ACC112 (cell line): ENCODE measurements around the gene BCO2.

Experiments used
- H2AFZ ChIP-seq: fragments of 200-600 bp; sonication (generic); one replicate; pipeline ENCODE4 v1.6.0; 2017; ENCODE audit warnings: antibody characterized with exemption, low read length; ENCODE audit not compliant: unreplicated experiment
- H3K27ac ChIP-seq: fragments of 200-600 bp; sonication (generic); 2 replicates; pipeline ENCODE4 v1.5.1; 2014; ENCODE audit warnings: low read depth, mild to moderate bottlenecking, antibody characterized with exemption, low read length, moderate library complexity
- H3K27me3 ChIP-seq: fragments of 200-600 bp; sonication (generic); 2 replicates; pipeline ENCODE4 v1.6.1; 2014; ENCODE audit warnings: mild to moderate bottlenecking, antibody characterized with exemption, low read length, moderate library complexity, mixed read lengths; ENCODE audit not compliant: insufficient read depth
- H3K36me3 ChIP-seq: fragments of 200-600 bp; sonication (generic); 2 replicates; pipeline ENCODE4 v1.6.1; 2016; ENCODE audit warnings: mild to moderate bottlenecking, antibody characterized with exemption, low read length, moderate library complexity, mixed read lengths; ENCODE audit not compliant: insufficient read depth
- H3K4me1 ChIP-seq: fragments of 200-600 bp; sonication (generic); one replicate; pipeline ENCODE4 v1.6.1; 2016; ENCODE audit warnings: low read length, mixed read lengths; ENCODE audit not compliant: insufficient read depth, unreplicated experiment, control insufficient read depth
- H3K4me3 ChIP-seq: fragments of 200-600 bp; sonication (generic); 2 replicates; pipeline ENCODE4 v1.5.1; 2014; ENCODE audit warnings: mild to moderate bottlenecking, low read depth, low read length
- H3K79me2 ChIP-seq: fragments of 200-600 bp; sonication (generic); one replicate; pipeline ENCODE4 v1.6.0; 2016; ENCODE audit warnings: low read length; ENCODE audit not compliant: control insufficient read depth, unreplicated experiment, insufficient read depth

BCO2 gene

DNA sequence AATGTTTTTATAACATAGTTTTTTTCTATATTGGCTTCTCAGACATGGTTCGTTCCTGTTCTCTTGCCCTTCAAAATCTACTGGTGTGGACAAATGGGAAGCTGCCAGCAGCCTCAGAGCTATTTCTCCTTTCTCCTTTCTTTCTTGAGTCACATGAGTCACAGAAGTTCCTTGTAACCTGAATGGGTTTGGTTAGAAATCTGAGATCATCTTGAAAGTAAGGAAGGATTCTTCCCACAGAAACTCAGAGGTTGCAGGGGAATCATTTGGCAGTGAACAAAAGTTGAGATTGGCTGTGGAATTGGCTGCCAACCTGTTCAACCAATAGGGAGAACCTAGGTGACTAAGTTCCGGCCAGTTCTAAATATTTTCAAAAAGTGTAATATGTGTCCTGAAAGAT, 72.9 kb downstream of the BCO2 start:
- Histone ChIP-seq H3K27me3 (no peaks in the 10 kb centered on the region), H3K4me1 (no peaks in the 10 kb centered on the region), H3K79me2 (no peaks in the 10 kb centered on the region), H3K36me3 (peaks cover 5% of the 10 kb centered on the region), H2AFZ (no peak overlapping the region), H3K4me3 (no peak overlapping the region), H3K27ac (no peak overlapping the region)

DNA sequence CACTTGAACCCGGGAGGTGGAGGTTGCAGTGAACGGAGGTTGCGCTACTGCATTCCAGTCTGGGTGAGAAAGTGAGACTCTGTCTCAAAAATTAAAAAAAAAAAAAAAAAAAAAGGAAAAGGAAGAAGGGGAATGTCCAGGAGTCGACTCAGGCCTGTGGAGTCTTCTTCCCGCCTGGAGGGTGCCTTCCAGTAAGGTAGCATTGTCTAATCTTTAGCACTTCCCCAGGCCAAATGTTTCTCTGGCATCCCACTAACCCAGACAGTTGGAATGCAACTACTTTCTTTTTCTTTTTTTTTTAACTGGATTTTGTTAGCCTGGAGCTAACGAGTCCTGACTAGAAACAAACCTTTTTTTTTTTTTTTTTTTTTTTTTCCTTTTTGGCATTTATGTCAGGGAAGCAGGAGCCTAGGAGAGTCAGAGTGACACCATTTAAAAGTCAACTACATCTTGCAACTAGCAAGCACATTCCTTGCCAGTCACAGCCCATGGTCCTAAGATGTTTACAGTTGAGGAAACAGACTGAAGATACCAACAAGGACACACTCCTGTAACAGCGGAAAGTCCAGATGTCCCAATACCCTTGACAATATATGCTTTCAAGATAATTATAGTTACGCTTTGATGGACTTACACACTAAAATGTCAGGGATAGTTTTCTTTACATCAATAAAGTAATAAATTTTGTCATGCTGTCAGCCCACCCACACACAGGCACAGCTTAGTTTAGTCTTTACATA, 74.7 kb downstream of the BCO2 start:
- H3K36me3 ChIP-seq, result no peaks in the 10 kb centered on the region
- H3K27me3 ChIP-seq, result no peaks in the 10 kb centered on the region
- no peak overlapping the region for H2AFZ ChIP-seq
- H3K4me1 ChIP-seq, result peaks cover 3% of the 10 kb centered on the region
- no peak overlapping the region for H3K27ac ChIP-seq
- H3K79me2 ChIP-seq, result no peaks in the 10 kb centered on the region
- H3K4me3 ChIP-seq, result no peak overlapping the region

- H2AFZ ChIP-seq, result no peak overlapping the region
- H3K36me3 ChIP-seq, result no peaks in the 10 kb centered on the region
- H3K79me2 ChIP-seq, result no peaks in the 10 kb centered on the region
- no peak overlapping the region for H3K27ac ChIP-seq
- no peaks in the 10 kb centered on the region for H3K27me3 ChIP-seq
- no peak overlapping the region for H3K4me3 ChIP-seq
- peaks cover 10% of the 10 kb centered on the region for H3K4me1 ChIP-seq
These were observed 78.4 kb downstream of the BCO2 start for GRCh38 chr11:112253605-112254242.

GRCh38 chr11:112255067-112255720, 79.9 kb downstream of the BCO2 start:
- Histone ChIP-seq H3K36me3 (no peaks in the 10 kb centered on the region), H3K4me1 (peaks cover 10% of the 10 kb centered on the region), H3K27ac (peak overlapping the region; percentile 56; the same call in 1 of the 2 replicates), H2AFZ (peak overlapping the region; percentile 69), H3K4me3 (no peak overlapping the region), H3K79me2 (no peaks in the 10 kb centered on the region), H3K27me3 (no peaks in the 10 kb centered on the region)

- no peak within 1 kb of the TSS for H2AFZ ChIP-seq
- H3K27me3 ChIP-seq, result no peaks in the 10 kb centered on the region
- no peaks in the 10 kb centered on the region for H3K36me3 ChIP-seq
- H3K4me1 ChIP-seq, result peaks cover 4% of the 10 kb centered on the region
- H3K27ac ChIP-seq, result no peak within 1 kb of the TSS
- no peaks in the 10 kb centered on the region for H3K79me2 ChIP-seq
- H3K4me3 ChIP-seq, result no peak within 1 kb of the TSS
These were observed 85.2 kb downstream of the BCO2 start, which contains the start of gene PLET1 for GRCh38 chr11:112260490-112260889. TSS of gene PLET1 (minus strand) at chr11:112260860. CDS start at chr11:112260589, 271 bp downstream.

DNA sequence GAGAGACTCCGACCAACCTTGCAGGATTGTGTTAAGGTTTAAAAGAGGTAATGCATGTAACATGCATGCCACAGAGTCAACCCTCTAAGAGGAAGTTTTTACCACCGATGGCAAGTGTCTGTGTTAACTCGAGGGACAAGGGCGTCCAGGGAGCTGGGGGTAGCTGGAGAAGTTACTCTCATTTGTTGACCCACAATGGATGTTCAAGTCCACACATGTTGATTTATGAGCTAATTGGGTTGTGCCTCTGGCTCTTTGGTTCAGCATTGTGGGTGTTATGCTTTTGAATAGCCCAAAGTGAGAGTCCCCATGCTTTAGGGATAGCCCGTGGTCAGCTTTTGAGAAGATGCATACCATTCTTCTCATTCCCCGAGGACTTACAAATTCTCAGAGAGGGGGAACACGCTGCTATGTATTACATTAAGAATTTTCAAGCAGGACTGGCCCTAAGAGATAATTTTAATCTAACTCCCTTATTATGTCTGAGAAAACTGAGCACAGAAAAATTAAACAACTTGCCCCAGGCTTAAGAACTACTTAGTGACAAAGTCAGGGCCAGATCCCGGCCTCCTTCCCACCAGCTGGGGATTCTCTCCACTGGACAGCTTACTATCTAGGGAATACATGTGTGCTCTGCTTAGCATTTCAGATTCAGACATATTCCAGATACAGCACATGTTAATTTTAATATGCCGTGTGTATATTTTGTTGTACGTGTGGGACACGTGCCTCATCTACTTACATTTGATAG, 90.5 kb downstream of the BCO2 start:
- no peaks in the 10 kb centered on the region for H3K4me1 ChIP-seq
- no peaks in the 10 kb centered on the region for H3K79me2 ChIP-seq
- no peaks in the 10 kb centered on the region for H3K36me3 ChIP-seq
- H3K27me3 ChIP-seq, result no peaks in the 10 kb centered on the region
- no peak overlapping the region for H3K27ac ChIP-seq
- no peak overlapping the region for H2AFZ ChIP-seq
- H3K4me3 ChIP-seq, result no peak overlapping the region

- no peaks in the 10 kb centered on the region for H3K4me1 ChIP-seq
- H3K36me3 ChIP-seq, result no peaks in the 10 kb centered on the region
- no peaks in the 10 kb centered on the region for H3K27me3 ChIP-seq
- no peaks in the 10 kb centered on the region for H3K79me2 ChIP-seq
- H3K27ac ChIP-seq, result no peak overlapping the region
- no peak overlapping the region for H3K4me3 ChIP-seq
- H2AFZ ChIP-seq, result no peak overlapping the region
These were observed 91.1 kb downstream of the BCO2 start for GRCh38 chr11:112266410-112266778.

- no peaks in the 10 kb centered on the region for H3K4me1 ChIP-seq
- H2AFZ ChIP-seq, result no peak overlapping the region
- no peaks in the 10 kb centered on the region for H3K27me3 ChIP-seq
- H3K4me3 ChIP-seq, result no peak overlapping the region
- H3K36me3 ChIP-seq, result no peaks in the 10 kb centered on the region
- no peak overlapping the region for H3K27ac ChIP-seq
- H3K79me2 ChIP-seq, result no peaks in the 10 kb centered on the region
These were observed 91.9 kb downstream of the BCO2 start for GRCh38 chr11:112267188-112267591.

- H2AFZ ChIP-seq, result no peak overlapping the region
These were observed 93.1 kb downstream of the BCO2 start for GRCh38 chr11:112268406-112268805.

More at GRCh38 chr11:112268406-112268805, 93.1 kb downstream of the BCO2 start:
- H3K36me3 ChIP-seq, result no peaks in the 10 kb centered on the region
- no peak overlapping the region for H3K27ac ChIP-seq
- no peaks in the 10 kb centered on the region for H3K27me3 ChIP-seq
- H3K4me1 ChIP-seq, result no peaks in the 10 kb centered on the region
- no peak overlapping the region for H3K4me3 ChIP-seq
- no peaks in the 10 kb centered on the region for H3K79me2 ChIP-seq
